K562 treated with DMSO at 1 percent for 4 hours (cell line): ENCODE measurements around the gene ULK3. TPM values are rescaled to one million over a fixed set of nuclear protein-coding genes. Genes with fewer than 3 reads are reported as not detected.

Source experiments
- total RNA-seq: library from RNA; unstranded; fragments of 300-600 nt; gene quantifications from 2 replicates; pipeline ENCODE4 v1.2.3, GENCODE V29; 2022; ENCODE audit not compliant: insufficient read depth

ULK3 gene
- total RNA-seq: 38.7 and 46.4 TPM in 2 replicates

GRCh38 chr15:74842581-74843444 lies at the start of gene ULK3:
Gene ULK3, minus strand, starts transcription at chr15:74843156. Its CDS starts 51 bp downstream, at chr15:74843105.

DNA sequence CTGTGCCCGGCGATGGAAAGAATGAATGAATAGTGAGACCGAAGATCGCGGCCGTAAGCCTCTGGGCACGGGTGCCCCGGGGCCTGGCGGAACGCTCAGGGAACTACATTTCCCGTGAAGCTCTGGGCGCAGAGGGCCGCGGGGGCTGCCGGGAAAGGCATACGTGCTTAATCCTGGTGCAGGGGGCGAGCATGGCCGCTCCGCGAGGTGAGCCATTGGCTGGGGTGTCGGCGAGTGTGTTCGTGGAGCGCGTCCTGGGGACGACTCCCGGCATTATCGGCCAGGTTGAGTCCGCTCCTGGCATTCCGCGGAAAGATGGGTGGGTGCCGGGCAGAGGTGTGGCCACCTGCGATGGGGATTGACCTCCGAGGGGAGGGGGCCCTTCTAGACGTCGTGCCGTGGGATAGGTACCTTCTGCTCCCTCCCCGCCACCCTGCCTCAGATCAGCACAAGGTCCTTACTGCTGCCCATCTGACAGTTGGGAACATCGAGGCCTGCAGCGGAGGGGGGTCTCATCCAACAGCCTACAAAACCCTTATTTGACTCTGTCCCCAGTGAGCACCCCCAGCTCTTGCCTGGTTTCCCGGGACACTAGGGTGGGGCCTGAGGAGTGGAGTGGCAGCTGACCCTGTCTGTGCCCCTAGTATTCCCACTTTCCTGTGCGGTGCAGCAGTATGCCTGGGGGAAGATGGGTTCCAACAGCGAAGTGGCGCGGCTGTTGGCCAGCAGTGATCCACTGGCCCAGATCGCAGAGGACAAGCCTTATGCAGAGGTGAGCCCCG lies 47.1 kb upstream of the ULK3 start, which contains the start of gene MPI:
MPI (plus strand) TSS at position 160 of the 782 bp plus-strand sequence; CDS start at position 192, 32 bp downstream.

DNA sequence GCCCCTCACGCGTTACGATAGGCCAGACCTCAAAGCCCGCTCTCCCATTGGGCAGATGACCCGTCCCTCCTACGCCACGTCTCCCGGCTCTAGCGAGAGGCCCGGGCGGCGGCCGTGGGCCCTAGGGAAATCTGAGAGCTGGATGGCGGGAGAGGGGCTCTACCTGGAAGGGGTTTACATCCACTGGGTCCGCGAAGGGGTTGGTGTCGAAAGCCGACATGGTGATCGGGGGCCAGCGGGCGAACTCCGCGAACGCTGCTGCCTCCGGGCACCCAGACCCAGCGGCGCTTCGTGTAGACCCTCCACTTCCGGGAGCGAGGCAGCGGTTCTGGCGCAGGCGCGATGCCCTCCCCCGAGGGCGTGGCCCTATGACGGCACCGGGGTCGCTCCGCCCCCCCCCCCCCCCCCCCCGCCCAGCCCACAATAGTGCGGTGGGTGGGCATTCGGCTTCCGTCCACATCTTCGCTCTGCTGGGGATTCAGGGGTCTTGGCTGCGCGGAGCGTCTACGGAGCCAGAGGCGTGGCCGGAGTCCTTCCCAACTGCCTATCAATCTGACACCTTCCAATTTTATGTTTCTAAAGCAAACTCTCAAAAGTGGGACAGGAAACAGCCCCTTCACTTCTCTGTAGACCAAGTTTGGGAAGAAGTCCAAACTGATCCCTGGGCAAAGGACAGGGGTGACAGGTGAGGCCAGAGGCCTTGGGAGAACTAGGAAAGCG lies 30.2 kb upstream of the ULK3 start, which contains the start of gene SCAMP2:
SCAMP2 (minus strand) TSS at position 330 of the 720 bp plus-strand sequence; CDS start at position 220, 110 bp downstream.

GRCh38 chr15:74826364-74826819 lies 16.6 kb downstream of the ULK3 start, which contains the start of gene CPLX3:
Gene CPLX3, plus strand, starts transcription at chr15:74826627. Its CDS starts 77 bp downstream, at chr15:74826704.

GRCh38 chr15:74812533-74812932 lies 30.4 kb downstream of the ULK3 start, which contains the start of gene LMAN1L:
Gene LMAN1L, plus strand, starts transcription at chr15:74812835. Its CDS starts 20 bp downstream, at chr15:74812855.

Other genes starting within 250 kb of the ULK3 start
- 91.1 and 98.4 TPM in 2 replicates for gene CLK3, start 227.3 kb downstream of the ULK3 start, total RNA-seq
- 35.2 and 35.8 TPM in 2 replicates for gene EDC3, start 147.1 kb downstream of the ULK3 start, total RNA-seq
- not detected in 2 replicates for gene CYP1A1, start 117.6 kb downstream of the ULK3 start, total RNA-seq
- not detected in 2 replicates for gene CYP1A2, start 94.3 kb downstream of the ULK3 start, total RNA-seq
- 53.9 and 57.3 TPM in 2 replicates for gene CSK, start 61.1 kb downstream of the ULK3 start, total RNA-seq
- not detected in 2 replicates for gene LMAN1L, start 30.3 kb downstream of the ULK3 start, total RNA-seq
- not detected in 2 replicates for gene CPLX3, start 16.5 kb downstream of the ULK3 start, total RNA-seq
- gene SCAMP2, start 30.2 kb upstream of the ULK3 start, total RNA-seq: 47.9 and 62.8 TPM in 2 replicates
- gene MPI, start 46.9 kb upstream of the ULK3 start, total RNA-seq: 24.6 and 27.3 TPM in 2 replicates
- 19.1 and 21.2 TPM in 2 replicates for gene FAM219B, start 63.7 kb upstream of the ULK3 start, total RNA-seq
- gene COX5A, start 94.9 kb upstream of the ULK3 start, total RNA-seq: 340 and 400 TPM in 2 replicates
- 9.7 and 13.6 TPM in 2 replicates for gene RPP25, start 113.6 kb upstream of the ULK3 start, total RNA-seq
- gene SCAMP5, start 152.4 kb upstream of the ULK3 start, total RNA-seq: not detected in 2 replicates
- gene PPCDC, start 180.4 kb upstream of the ULK3 start, total RNA-seq: 5.9 and 13.3 TPM in 2 replicates